GM19240 (cell line): ENCODE results near the gene CFL2.

ENCODE experiments used
- DNase-seq: peaks from one replicate; pipeline ENCODE4 v3.0.0; 2011; ENCODE audit warnings: low spot score; ENCODE audit not compliant: insufficient read length

The CFL2 gene

DNA sequence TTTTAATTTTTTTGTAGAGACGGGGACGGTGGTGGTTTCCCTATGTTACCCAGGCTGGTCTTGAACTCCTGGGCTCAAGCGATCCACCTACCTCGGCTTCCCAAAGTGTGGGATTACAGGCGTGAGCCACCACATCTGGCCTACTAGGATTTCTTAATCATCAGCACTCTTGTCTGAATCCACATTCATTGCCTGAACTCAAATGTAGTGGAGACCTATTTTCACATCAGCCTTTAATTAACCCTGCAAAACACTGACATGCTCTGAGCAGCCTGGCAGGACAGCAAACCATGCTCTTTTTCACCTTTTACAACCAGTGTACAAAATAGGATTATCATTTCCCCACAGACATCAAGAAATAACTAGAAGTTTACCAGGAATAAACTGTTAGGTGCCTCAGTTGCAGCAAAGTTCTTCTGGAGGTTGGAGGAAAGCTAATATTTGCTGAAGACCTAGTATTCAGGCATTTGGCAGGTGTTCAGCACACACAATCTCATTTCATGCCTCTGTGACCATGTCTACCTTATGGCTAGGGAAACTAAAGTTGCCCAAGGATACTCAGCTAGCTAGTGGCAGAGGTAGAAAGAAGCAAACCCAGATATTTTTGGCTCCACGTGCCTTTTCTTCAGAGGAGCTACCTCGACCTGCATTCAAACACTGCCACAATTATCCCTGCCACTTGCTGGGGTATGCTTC lies 37.7 kb downstream of the CFL2 start:
- no peak for DNase-seq

- DNase-seq = no peak
These were observed 40.7 kb downstream of the CFL2 start for GRCh38 chr14:34673702-34674101.

- DNase-seq = no peak
These were observed 42.7 kb downstream of the CFL2 start for GRCh38 chr14:34671716-34672115.

DNA sequence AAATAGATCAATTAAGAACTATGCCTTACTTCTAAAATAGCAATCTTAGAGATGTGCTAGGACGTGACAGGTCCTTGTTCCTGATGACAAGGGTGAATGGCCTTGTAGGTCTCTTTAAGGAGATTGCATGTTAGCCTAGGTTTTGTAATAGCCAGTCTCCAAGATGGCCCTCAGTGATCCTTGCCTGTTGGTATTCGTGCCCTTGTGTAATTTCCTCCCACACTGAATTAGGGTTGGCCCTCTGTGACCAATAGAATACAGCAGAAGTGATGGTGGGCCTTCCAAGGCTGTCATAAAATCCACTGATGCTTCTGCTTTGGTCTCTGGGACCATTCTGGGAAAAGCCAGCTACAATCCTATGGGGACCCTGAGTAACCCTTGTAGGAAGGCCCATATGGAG lies 46.3 kb downstream of the CFL2 start:
- DNase-seq = no peak

DNA sequence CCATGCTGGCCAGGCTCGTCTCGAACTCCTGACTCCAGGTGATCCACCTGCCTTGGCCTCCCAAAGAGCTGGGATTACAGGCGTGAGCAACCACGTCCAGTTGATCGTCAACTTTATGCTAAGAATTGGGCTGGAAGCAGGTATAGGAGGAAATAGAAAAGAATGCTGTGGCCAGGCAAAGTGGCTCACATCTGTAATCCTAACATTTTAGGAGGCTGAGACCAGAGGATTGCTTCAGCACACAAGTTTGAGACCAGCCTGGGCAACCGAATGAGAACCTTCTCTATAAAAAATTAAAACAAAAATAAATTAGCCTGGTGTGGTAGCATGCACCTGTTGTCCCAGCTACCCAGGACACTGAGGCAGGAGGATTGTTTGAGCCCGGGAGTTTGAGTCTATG lies 47.4 kb downstream of the CFL2 start:
- DNase-seq = no peak

DNA sequence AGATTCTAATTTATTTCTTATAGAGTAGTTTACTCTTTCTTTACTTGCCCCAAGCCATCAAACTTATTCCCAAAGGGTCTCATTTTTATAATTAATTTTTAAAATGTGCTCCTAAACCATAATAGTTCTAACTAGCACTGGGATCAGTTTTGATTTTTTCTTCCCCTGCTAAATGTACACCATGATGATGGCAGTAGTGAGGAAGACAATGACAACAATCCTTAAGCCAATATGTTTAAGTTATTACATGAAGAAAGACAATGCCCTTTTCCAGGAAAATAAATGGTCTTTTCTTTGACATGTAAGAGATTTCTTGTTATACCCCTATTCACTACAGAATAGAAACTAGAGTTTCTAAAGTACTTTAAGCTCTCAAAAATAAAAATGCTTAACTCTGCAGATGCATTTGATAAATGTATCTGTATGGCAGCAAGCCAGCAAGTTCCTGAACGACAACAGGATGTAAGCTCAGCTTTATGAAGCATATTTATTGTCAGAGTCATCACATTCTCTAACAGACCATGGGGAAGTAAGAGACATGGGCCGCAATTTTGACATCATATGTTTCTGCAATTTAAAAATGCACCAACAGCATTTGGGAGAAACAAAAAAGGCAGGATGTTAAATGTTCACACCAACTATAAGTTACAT lies 48.5 kb downstream of the CFL2 start:
- DNase-seq = no peak

- no peak for DNase-seq
These were observed 51.8 kb downstream of the CFL2 start for GRCh38 chr14:34662561-34663088.

GRCh38 chr14:34660796-34661195 lies 53.6 kb downstream of the CFL2 start:
- DNase-seq = no peak
